Liver (tissue), 9 donors: ENCODE results near the gene CAPNS2. TPM values are rescaled to one million over a fixed set of nuclear protein-coding genes. Genes with fewer than 3 reads are reported as not detected.

ENCODE experiments used
- DNase-seq: peaks from one replicate; pipeline ENCODE4 v3.0.0-alpha.2; 2017; ENCODE audit warnings: low spot score
- H3K27ac ChIP-seq, 2 donors: one replicate each; pipeline ENCODE4 v1.7.0; 2013; ENCODE audit warnings: inconsistent platforms in 2 of 2, low read length in 2 of 2, control low read depth in 1 of 2, low read depth in 1 of 2, mild to moderate bottlenecking in 1 of 2
- H3K27me3 ChIP-seq, 4 donors: one replicate each; pipeline versions ENCODE4 v1.6.1 to v1.7.0; 2013; ENCODE audit warnings: low read length in 3 of 4, inconsistent platforms in 1 of 4, mild to moderate bottlenecking in 1 of 4, moderate library complexity in 1 of 4; ENCODE audit not compliant: control insufficient read depth in 4 of 4, insufficient read depth in 4 of 4
- H3K36me3 ChIP-seq, 4 donors: one replicate each; pipeline versions ENCODE4 v1.6.1 to v1.7.0; 2013; ENCODE audit warnings: low read length in 3 of 4, mild to moderate bottlenecking in 3 of 4, low read depth in 1 of 4, moderate library complexity in 1 of 4; ENCODE audit not compliant: control insufficient read depth in 4 of 4, insufficient read depth in 3 of 4
- H3K4me1 ChIP-seq, 4 donors: one replicate each; pipeline versions ENCODE4 v1.6.1 to v1.7.0; 2013; ENCODE audit warnings: low read length in 3 of 4, mild to moderate bottlenecking in 3 of 4, moderate library complexity in 1 of 4; ENCODE audit not compliant: control insufficient read depth in 4 of 4, insufficient read depth in 4 of 4
- H3K4me3 ChIP-seq, 3 donors: one replicate each; pipeline versions ENCODE4 v1.6.1 to v1.7.0; 2013; ENCODE audit warnings: low read length in 3 of 3, control low read depth in 1 of 3, low read depth in 1 of 3, mild to moderate bottlenecking in 1 of 3
- H3K9ac ChIP-seq, 2 donors: one replicate each; pipeline ENCODE4 v1.7.0; 2013; ENCODE audit warnings: low read length in 2 of 2, mild to moderate bottlenecking in 2 of 2, moderate library complexity in 2 of 2, control low read depth in 1 of 2, low read depth in 1 of 2
- H3K9me3 ChIP-seq, 4 donors: one replicate each; pipeline versions ENCODE4 v1.6.1 to v1.7.0; 2013; ENCODE audit warnings: low read length in 3 of 4; ENCODE audit not compliant: control insufficient read depth in 4 of 4
- CTCF ChIP-seq: fragments of 150-350 bp; IDR thresholded peaks from 2 replicates; pipeline ENCODE4 v1.5.1; 2017; ENCODE audit warnings: improper control_type of control experiment, low read depth, low read length; ENCODE audit not compliant: missing input control
- EGR1 ChIP-seq, 2 donors: IDR thresholded peaks; 2 replicates each; pipeline ENCODE4 v1.6.1; 2016 to 2018; ENCODE audit warnings: antibody characterized with exemption in 2 of 2, low read depth in 2 of 2
- FOXA1 ChIP-seq: IDR thresholded peaks from 2 replicates; pipeline ENCODE4 v1.6.1; 2016; ENCODE audit warnings: antibody characterized with exemption
- FOXA2 ChIP-seq: IDR thresholded peaks from 2 replicates; pipeline ENCODE4 v1.6.1; 2016; ENCODE audit warnings: antibody characterized with exemption
- GABPA ChIP-seq, 2 donors: IDR thresholded peaks in 1 of 2; conservative IDR thresholded peaks in 1 of 2; 2 replicates each; pipeline ENCODE4 v1.6.1; 2016; ENCODE audit warnings: antibody characterized with exemption in 2 of 2, mild to moderate bottlenecking in 1 of 2, moderate library complexity in 1 of 2
- HNF4A ChIP-seq, 2 donors: conservative IDR thresholded peaks; 2 replicates each; pipeline ENCODE4 v1.6.1; 2016; ENCODE audit warnings: antibody characterized with exemption in 2 of 2, mild to moderate bottlenecking in 2 of 2
- HNF4G ChIP-seq: IDR thresholded peaks from 2 replicates; pipeline ENCODE4 v1.6.1; 2016; ENCODE audit warnings: antibody characterized with exemption
- MAX ChIP-seq: IDR thresholded peaks from 2 replicates; pipeline ENCODE4 v1.6.1; 2016; ENCODE audit warnings: antibody characterized with exemption
- NR2F2 ChIP-seq: IDR thresholded peaks from 2 replicates; pipeline ENCODE4 v1.6.1; 2016; ENCODE audit warnings: antibody characterized with exemption
- RAD21 ChIP-seq, 2 donors: IDR thresholded peaks; 2 replicates each; pipeline ENCODE4 v1.6.1; 2016; ENCODE audit warnings: antibody characterized with exemption in 2 of 2, mild to moderate bottlenecking in 2 of 2
- REST ChIP-seq: IDR thresholded peaks from 2 replicates; pipeline ENCODE4 v1.6.1; 2016; ENCODE audit warnings: antibody characterized with exemption, mild to moderate bottlenecking
- TAF1 ChIP-seq: conservative IDR thresholded peaks from 2 replicates; pipeline ENCODE4 v1.6.1; 2016; ENCODE audit warnings: antibody characterized with exemption, mild to moderate bottlenecking
- ZBTB33 ChIP-seq: IDR thresholded peaks from 2 replicates; pipeline ENCODE4 v1.6.1; 2016; ENCODE audit warnings: antibody characterized with exemption
- WGBS: extraction: QIAGEN DNeasy Blood & Tissue Kit; methylation state at CpG from one replicate; pipeline ENCODE4 v1.1.7; 2013; 5-methylcytosine and 5-hydroxymethylcytosine counted together
- polyA plus RNA-seq, 2 donors: library from polyadenylated mRNA; stranded (reverse) in 1 of 2; unstranded in 1 of 2; fragments of 200-250 nt in 1 of 2; fragments of >200 nt in 1 of 2; fragmentation: Nextera tagmentation in 1 of 2; extraction: Ambion mirVana in 1 of 2; gene quantifications; one replicate each; pipeline versions ENCODE4 v1.2.1 to v1.2.3, GENCODE V29; 2013 to 2015
- total RNA-seq, 2 donors: library from RNA; depleted of rRNA; stranded (reverse); fragments of >200 nt; gene quantifications; one replicate each; pipeline ENCODE4 v1.2.3, GENCODE V29; 2014
- donor health status: healthy.
- donor health status: healthy.
- donor health status: healthy.
- donor health status: healthy.
- donor health status: healthy.

Gene CAPNS2
- total and polyA plus RNA-seq, 4 donors: 0.33 to 0.42 TPM; not detected in 2

GRCh38 chr16:55576384-55576783 is 9.9 kb downstream of the CAPNS2 start:
- no peak for TF ChIP-seq EGR1 (IDR thresholded peaks at IDR 0.05; ENCODE audit: low read depth in 2 of 2)
- TF ChIP-seq HNF4G: no peak
- TF ChIP-seq GABPA (IDR thresholded peaks at IDR 0.05 in 1 of 2, conservative IDR thresholded peaks at IDR 0.05 in 1 of 2): no peak
- no peak for TF ChIP-seq RAD21 (IDR thresholded peaks at IDR 0.05)
- TF ChIP-seq NR2F2: no peak
- TF ChIP-seq TAF1: no peak
- TF ChIP-seq CTCF: no peak
- TF ChIP-seq MAX: no peak
- no peak for TF ChIP-seq FOXA2
- TF ChIP-seq FOXA1: no peak
- TF ChIP-seq REST: no peak
- Histone ChIP-seq H3K4me3 (no peak overlapping the region), H3K27me3 (peaks cover 0 to 7% (median 0%) of the 10 kb centered on the region in 4 donors), H3K4me1 (no peaks in the 10 kb centered on the region), H3K9ac (no peak overlapping the region), H3K36me3 (no peaks in the 10 kb centered on the region), H3K27ac (no peak overlapping the region), H3K9me3 (no peaks in the 10 kb centered on the region)
- 94% methylated on average over 2 of the region's 2 CpGs for WGBS
- no peak for DNase-seq

GRCh38 chr16:55577887-55578286 is 11.4 kb downstream of the CAPNS2 start:
- Histone ChIP-seq H3K9ac (no peak overlapping the region), H3K4me1 (no peaks in the 10 kb centered on the region), H3K4me3 (no peak overlapping the region), H3K36me3 (no peaks in the 10 kb centered on the region), H3K27me3 (peaks cover 0 to 7% (median 0%) of the 10 kb centered on the region in 4 donors), H3K9me3 (no peaks in the 10 kb centered on the region), H3K27ac (no peak overlapping the region)
- DNase-seq: no peak
- TF ChIP-seq ZBTB33: no peak
- TF ChIP-seq HNF4A (conservative IDR thresholded peaks at IDR 0.05): no peak
- WGBS: 82% methylated on average over 3 of the region's 3 CpGs
